Heart left ventricle (tissue), 16 donors: ENCODE data around the gene ARMCX2. TPM values are rescaled to one million over a fixed set of nuclear protein-coding genes. Genes with fewer than 3 reads are reported as not detected.

Experiments
- ATAC-seq, 4 donors: fragments of 200-7000 bp; cut with Tn5 transposase; one replicate each; pipeline ENCODE4 v1.9.1; 2020 to 2022; ENCODE audit warnings: moderate library complexity in 4 of 4, mild to moderate bottlenecking in 3 of 4, moderate number of reproducible peaks in 1 of 4
- DNase-seq, 5 donors: peaks; one replicate each; pipeline ENCODE4 v3.0.0-alpha.2; 2020
- H3K27ac ChIP-seq, 12 donors: fragments of 200-600 bp; sonication (generic) in 4 of 12; one replicate each; pipeline versions ENCODE4 v1.5.0 to v1.8.0; 2016 to 2022; ENCODE audit warnings: mild to moderate bottlenecking in 2 of 12
- H3K27me3 ChIP-seq, 9 donors: fragments of 200-600 bp; sonication (generic) in 2 of 9; one replicate each; pipeline versions ENCODE4 v1.5.1 to v1.8.0; 2016 to 2022; ENCODE audit warnings: mild to moderate bottlenecking in 3 of 9
- H3K36me3 ChIP-seq, 9 donors: fragments of 200-600 bp; sonication (generic) in 2 of 9; one replicate each; pipeline versions ENCODE4 v1.5.0 to v1.8.0; 2018 to 2022; ENCODE audit warnings: mild to moderate bottlenecking in 2 of 9
- H3K4me1 ChIP-seq, 12 donors: fragments of 200-600 bp; sonication (generic) in 4 of 12; one replicate each; pipeline versions ENCODE4 v1.5.0 to v1.8.0; 2016 to 2022; ENCODE audit warnings: mild to moderate bottlenecking in 3 of 12
- H3K4me3 ChIP-seq, 12 donors: fragments of 200-600 bp; sonication (generic) in 4 of 12; one replicate each; pipeline versions ENCODE4 v1.5.0 to v1.8.0; 2017 to 2022; ENCODE audit warnings: mild to moderate bottlenecking in 9 of 12, moderate library complexity in 4 of 12
- H3K9me3 ChIP-seq, 12 donors: fragments of 200-600 bp; sonication (generic) in 4 of 12; one replicate each; pipeline versions ENCODE4 v1.5.0 to v1.8.0; 2016 to 2022; ENCODE audit warnings: mild to moderate bottlenecking in 1 of 12
- CTCF ChIP-seq, 12 donors: fragments of 200-600 bp; sonication (generic) in 4 of 12; IDR thresholded peaks; one replicate each; pipeline versions ENCODE4 v1.5.0 to v1.8.0; 2018 to 2022; ENCODE audit warnings: antibody characterized with exemption in 12 of 12, mild to moderate bottlenecking in 5 of 12
- POLR2A ChIP-seq, 2 donors: fragments of 450-650 bp; IDR thresholded peaks; one replicate each; pipeline ENCODE4 v1.6.1; 2017; ENCODE audit warnings: antibody characterized with exemption in 2 of 2, mild to moderate bottlenecking in 2 of 2, moderate library complexity in 2 of 2
- WGBS, 4 donors: extraction: QIAGEN DNeasy Blood & Tissue Kit in 2 of 4; methylation state at CpG; one replicate each; pipeline versions ENCODE4 v1.1.5 to v1.1.7; 2013 to 2018; 5-methylcytosine and 5-hydroxymethylcytosine counted together
- intact Hi-C, 10 donors: fragments of 100-400 bp; cut with DNase I; formaldehyde crosslinking; loops; one replicate each; pipeline versions ENCODE4 v1.11.1 to v1.14.2; 2022
- polyA plus RNA-seq, 2 donors: library from polyadenylated mRNA; stranded (reverse); fragments of 200-250 nt; gene quantifications; one replicate each; pipeline ENCODE4 v1.2.3, GENCODE V29; 2013
- total RNA-seq, 9 donors: library from RNA; depleted of rRNA in 2 of 9; stranded (reverse); fragments of >200 nt in 2 of 9; fragmentation: NEBNext Ultra II Directional in 3 of 9; extraction: Animal tissue kit (Norgen Biotek cat#: 25700) in 3 of 9; gene quantifications; one replicate each; pipeline versions ENCODE4 v1.1.0 to v1.2.4, GENCODE V29; 2016 to 2023
- donor health status: ischemic (EF 13 %, LVEDD 7.1; RV severe dilation, severe dysfunction).
- donor health status: healthy with polysubstance abuse.
- donor health status: DM: no; HTN: yes; CAD: no.
- donor health status: DM: no; HTN: no; CAD: no.
- donor health status: ischemic (EF 25% LVEDD 6.9; RV normal size, moderate dysfunction).
- donor health status: ischemic (EF 25% LVEDD 5.7; RV mildly dilated, moderate dysfunction).
- donor health status: healthy.
- donor health status: DM: yes; HTN: yes; CAD: no.
- donor health status: ischemic (EF 35%, LVEDD 5.7; RV mildly dilated, moderate dysfunction).
- donor health status: nonischemic (EF 11% LVEDD 7.7; RV severe dilation, severe dysfunction).
- donor health status: DM: yes; HTN: yes; CAD: no.
- donor health status: PGD.
- donor health status: ischemic (EF 29% LVEDD 5.4; RV normal size, mild dysfunction).
- donor health status: nonischemic (EF 23%, LVEDD 6.1; RV moderate dilation, normal function).

Gene ARMCX2
- total and polyA plus RNA-seq, 11 donors, result 14.0 to 45.4 (median 36.6) TPM

- Histone ChIP-seq H3K9me3 (no peaks in the 10 kb centered on the region), H3K4me3 (no peak overlapping the region), H3K4me1 (no peaks in the 10 kb centered on the region), H3K27me3 (peaks cover 0 to 50% (median 0%) of the 10 kb centered on the region in 9 donors), H3K36me3 (no peaks in the 10 kb centered on the region), H3K27ac (no peak overlapping the region)
- ATAC-seq (no peak), DNase-seq (no peak)
- WGBS, 4 donors, result 55 to 70% (median 67%) methylated on average over 1 of the region's 1 CpG
- intact Hi-C loops, result no loop called here
- no peak for TF ChIP-seq CTCF (IDR thresholded peaks at IDR 0.05)
- no peak for TF ChIP-seq POLR2A (IDR thresholded peaks at IDR 0.05)
Observed at GRCh38 chrX:101691835-101692234, 32.2 kb upstream of the ARMCX2 start.

GRCh38 chrX:101686574-101686973, 26.9 kb upstream of the ARMCX2 start:
- 43 to 67% (median 56%) methylated on average over 2 of the region's 2 CpGs for WGBS, 4 donors
- Histone ChIP-seq H3K36me3 (no peaks in the 10 kb centered on the region), H3K4me3 (no peak overlapping the region), H3K27me3 (peaks cover 0 to 21% (median 0%) of the 10 kb centered on the region in 9 donors), H3K4me1 (no peaks in the 10 kb centered on the region), H3K27ac (no peak overlapping the region), H3K9me3 (no peaks in the 10 kb centered on the region)
- intact Hi-C loops, result no loop called here
- no peak for ATAC-seq
- DNase-seq, result no peak
- TF ChIP-seq POLR2A (IDR thresholded peaks at IDR 0.05), result no peak
- TF ChIP-seq CTCF (IDR thresholded peaks at IDR 0.05), result no peak

DNA sequence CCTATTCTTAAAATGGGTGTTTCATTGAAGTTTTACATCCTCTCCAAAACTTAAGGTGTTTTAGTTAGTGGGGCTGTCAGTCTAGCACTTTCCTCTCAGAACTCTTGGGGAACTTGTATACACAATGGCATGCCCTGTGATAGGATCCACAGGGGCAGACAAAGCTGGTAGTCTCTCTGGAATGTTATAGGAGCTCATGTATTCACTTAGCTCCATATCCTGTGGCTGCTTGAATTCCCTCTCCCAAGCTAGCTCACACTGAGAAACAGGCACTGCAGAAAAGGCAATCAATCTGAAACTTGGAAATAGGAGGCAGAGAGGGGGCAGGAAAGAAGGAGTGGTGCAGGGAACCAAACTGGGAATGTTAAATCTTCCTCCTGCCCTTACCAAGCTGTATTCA, 26.3 kb upstream of the ARMCX2 start:
- Histone ChIP-seq H3K9me3 (peaks cover 0 to 2% (median 0%) of the 10 kb centered on the region in 12 donors), H3K27ac (no peak overlapping the region), H3K27me3 (peaks cover 0 to 18% (median 0%) of the 10 kb centered on the region in 9 donors), H3K4me3 (no peak overlapping the region), H3K36me3 (no peaks in the 10 kb centered on the region), H3K4me1 (no peaks in the 10 kb centered on the region)
- DNase-seq (no peak), ATAC-seq (no peak)
- TF ChIP-seq CTCF (IDR thresholded peaks at IDR 0.05) (no peak), POLR2A (IDR thresholded peaks at IDR 0.05) (no peak)
- intact Hi-C loops, result no loop called here

DNA sequence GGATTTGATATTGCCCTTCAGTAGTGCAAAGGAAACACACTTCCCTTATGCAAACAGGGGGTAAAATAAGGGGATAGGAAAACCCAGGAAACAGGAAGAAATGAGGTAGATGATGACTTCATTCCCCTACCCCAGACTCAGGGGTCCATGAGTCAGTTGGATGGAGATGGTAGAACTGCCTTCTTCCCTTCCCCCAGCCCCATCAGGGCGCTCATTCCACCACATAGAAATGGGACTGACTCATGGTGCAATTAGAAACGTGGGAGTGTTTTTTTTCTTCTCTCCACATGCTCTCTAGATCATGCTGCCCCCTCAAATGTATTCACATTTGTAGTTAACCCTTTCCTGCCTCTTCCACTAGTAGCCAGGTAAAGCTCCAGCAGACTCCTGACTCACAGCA, 23.1 kb upstream of the ARMCX2 start:
- Histone ChIP-seq H3K4me1 (no peaks in the 10 kb centered on the region), H3K36me3 (no peaks in the 10 kb centered on the region), H3K27me3 (peaks cover 0 to 21% (median 0%) of the 10 kb centered on the region in 9 donors), H3K27ac (no peak overlapping the region), H3K9me3 (peaks cover 0 to 4% (median 0%) of the 10 kb centered on the region in 12 donors), H3K4me3 (no peak overlapping the region)
- intact Hi-C loops, result no loop called here
- ATAC-seq (no peak), DNase-seq (no peak)
- WGBS, 4 donors, result 19 to 46% (median 31%) methylated on average over 2 of the region's 2 CpGs
- TF ChIP-seq CTCF (IDR thresholded peaks at IDR 0.05) (no peak), POLR2A (IDR thresholded peaks at IDR 0.05) (no peak)
